Breast epithelium (tissue), 3 donors: Measurements from ENCODE around the gene CHST15.

Experiments used
- CTCF ChIP-seq, 3 donors: fragments of 450-650 bp; IDR thresholded peaks; one replicate each; pipeline ENCODE4 v1.5.1; 2016 to 2017; ENCODE audit warnings: antibody characterized with exemption in 3 of 3, mild to moderate bottlenecking in 3 of 3, moderate library complexity in 3 of 3
- POLR2A ChIP-seq: fragments of 450-650 bp; IDR thresholded peaks from one replicate; pipeline ENCODE4 v1.6.1; 2016; ENCODE audit warnings: antibody characterized with exemption, mild to moderate bottlenecking, moderate library complexity
- POLR2AphosphoS5 ChIP-seq, 3 donors: sonication (generic); formaldehyde crosslinking; IDR thresholded peaks; one replicate each; pipeline ENCODE4 v1.6.1; 2017; ENCODE audit warnings: antibody characterized with exemption in 3 of 3

- no peak for TF ChIP-seq CTCF (IDR thresholded peaks at IDR 0.05)
- TF ChIP-seq POLR2A = no peak
- no peak for TF ChIP-seq POLR2AphosphoS5 (IDR thresholded peaks at IDR 0.05)
These were observed 88.8 kb downstream of the CHST15 start for GRCh38 chr10:124004663-124005004.
